HG02981 (cell line): Measurements from ENCODE around the gene SYCE3.

Source experiments
- ATAC-seq: cut with Tn5 transposase; IDR thresholded peaks from one replicate; pipeline ENCODE4 v1.9.1; 2021; ENCODE audit warnings: mild to moderate bottlenecking, moderate library complexity; ENCODE audit not compliant: unreplicated experiment

Gene SYCE3

DNA sequence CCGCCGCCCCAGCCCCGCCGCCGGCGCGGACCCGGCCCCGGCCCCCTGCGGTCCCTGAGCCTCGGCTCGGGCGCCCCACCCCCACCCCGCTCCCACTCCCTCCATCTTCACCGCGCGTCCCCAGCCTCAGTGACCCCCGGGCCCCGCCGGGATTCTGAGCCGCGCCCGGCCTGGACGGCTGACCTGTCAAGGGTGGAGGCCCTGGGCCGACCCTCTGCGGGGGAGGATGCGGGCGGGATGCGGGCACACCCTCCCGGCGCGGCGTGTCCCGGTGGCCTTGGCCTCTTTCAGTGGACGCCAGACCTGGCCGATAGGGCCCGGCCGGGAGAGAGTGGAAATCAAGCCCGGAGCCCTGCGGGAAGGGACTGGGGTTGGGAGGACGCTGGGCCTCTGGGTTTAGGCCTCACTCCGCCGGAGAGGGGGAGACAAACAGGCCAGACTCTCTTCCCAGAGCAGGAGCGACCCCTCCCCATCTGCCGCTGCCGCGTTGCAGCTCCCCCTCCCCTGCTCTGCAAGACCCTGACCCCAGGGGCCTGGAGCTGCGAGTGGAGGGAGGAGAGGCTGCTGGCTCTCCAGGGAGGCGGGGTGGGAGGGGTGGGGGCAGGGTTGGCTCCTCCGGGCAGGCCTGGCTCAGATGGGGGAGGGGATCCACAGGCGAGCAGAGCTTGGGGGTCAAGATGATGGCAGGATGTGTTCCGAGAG, 38.4 kb upstream of the SYCE3 start:
- no peak for ATAC-seq

DNA sequence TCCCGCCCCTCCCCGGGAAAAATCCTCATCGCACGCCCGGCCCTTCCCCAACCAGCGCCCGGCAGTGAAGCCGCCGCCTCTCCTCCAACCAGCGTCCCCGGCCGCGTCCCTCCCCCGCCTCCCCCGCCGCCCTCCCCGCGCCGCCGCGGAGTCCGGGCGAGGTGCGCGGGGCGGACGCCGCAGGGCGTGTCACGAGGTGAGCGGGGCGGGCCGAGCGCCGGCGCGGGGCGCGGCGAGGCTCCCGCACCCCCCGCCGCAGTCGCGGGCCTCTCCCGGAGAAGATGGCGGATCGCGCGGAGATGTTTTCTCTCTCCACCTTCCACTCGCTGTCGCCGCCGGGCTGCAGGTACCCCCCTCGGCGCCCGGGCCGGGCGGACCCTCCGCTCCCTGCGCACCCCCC, 37.8 kb upstream of the SYCE3 start, which contains the start of gene MAPK8IP2:
TSS of gene MAPK8IP2 (plus strand) at position 256 of the 400 bp plus-strand sequence. CDS start at position 282, 26 bp downstream.
- no peak for ATAC-seq

DNA sequence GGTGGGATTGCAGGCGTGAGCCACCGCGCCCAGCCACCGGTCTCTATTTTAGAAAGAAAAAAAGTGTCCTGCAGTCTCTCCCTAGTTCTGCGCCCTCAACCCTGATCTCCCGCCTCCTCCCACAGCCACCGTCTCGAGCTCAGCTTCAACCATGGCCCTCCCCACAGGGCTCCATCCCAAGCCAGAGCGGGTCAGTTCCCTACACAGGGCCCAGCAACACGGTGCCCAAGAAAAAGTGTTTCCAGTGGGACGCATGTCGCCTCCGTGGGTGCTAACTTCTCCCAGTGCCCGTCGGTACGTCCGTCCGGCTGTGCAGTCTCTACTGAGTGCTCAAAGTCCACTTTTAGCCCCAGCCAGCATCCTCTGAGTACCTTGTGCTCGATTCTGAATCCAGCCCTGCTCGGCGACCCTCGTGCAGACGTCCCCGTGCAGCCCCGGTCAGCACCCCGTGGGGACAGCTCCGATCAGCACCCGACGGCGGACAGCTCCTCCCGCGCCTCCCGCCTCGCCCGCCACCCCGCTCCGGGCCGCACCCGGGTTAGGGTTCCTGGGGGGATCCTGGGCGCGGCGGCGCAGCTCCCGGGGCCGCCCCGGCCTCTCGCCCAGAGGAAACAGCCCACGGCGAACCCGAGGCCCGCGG, 37.2 kb upstream of the SYCE3 start:
- no peak for ATAC-seq

DNA sequence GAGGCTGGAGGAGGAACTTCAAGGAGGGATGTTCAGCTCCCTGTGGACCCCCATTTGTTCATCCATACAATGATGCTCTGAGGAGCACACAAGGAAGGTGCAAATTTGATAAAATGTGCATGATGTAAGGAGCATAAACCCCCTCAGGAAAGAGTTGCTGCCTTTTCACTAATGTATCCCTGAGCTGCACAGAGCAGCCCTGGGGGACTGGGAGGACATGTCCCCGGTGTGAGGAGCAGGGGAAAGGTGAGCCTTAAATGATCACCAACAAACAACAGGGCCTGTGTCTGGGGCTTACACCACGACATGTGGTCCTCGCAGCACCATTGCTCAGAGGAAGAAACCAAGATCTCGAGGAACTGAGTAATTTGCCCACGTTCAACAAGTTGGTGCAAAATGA, 34.4 kb upstream of the SYCE3 start:
- no peak for ATAC-seq

DNA sequence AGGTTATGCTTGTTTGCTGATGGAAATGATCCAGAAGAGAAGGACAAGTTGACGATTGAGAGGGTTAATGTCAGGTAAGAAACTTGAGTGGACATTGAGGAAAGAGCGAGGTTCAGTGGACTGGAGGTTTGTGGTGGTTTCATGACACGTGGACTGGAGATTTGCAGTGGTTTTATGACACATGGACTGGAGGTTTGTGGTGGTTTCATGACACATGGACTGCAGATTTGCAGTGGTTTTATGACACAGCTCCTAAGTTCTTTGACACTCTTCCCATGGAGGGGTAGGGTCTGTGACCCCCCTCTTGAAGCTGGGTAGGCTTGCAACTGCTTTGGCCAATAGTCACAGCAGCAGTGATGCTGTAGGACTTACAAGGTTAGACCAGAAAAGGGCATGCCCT, 32.5 kb upstream of the SYCE3 start:
- no peak for ATAC-seq

DNA sequence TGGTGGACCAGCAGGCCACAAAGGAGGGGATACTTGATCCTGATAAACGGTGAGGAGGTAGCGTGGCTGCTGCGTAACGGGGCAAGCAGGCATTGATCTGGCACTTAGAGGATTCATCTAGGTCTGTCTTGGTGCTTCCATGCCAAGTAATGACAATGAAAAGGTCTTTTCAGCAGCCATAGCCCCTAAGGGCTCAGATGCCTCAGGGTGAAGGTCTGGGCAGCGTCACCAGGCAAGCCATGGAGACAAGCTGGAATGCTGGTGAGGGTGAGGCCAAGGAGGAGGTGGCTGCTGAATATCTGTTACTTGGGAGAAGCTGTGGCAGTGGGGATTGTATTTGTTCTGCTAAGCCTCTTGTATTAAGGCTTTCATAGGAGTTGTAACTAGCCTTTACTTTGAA, 24.7 kb upstream of the SYCE3 start:
- no peak for ATAC-seq

DNA sequence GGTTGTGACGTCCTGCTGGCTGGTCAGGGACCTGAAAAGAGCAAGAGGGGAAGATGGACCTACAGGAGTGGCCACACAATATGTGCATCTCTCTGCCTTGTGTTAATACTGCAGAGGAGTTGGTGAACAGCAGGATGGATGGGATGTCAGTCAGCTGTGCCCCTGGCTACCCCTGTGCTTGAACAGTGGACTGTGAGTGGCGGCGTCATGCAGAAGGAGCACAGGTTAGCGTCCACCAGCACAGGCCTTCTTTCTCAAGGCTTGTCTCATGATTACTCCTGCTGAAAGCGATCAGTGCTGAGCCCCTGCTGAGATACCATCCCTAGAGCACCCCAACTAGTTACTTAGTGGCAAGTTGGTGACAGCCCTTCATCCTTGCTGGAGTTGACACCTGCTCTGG, 23.7 kb upstream of the SYCE3 start:
- no peak for ATAC-seq

DNA sequence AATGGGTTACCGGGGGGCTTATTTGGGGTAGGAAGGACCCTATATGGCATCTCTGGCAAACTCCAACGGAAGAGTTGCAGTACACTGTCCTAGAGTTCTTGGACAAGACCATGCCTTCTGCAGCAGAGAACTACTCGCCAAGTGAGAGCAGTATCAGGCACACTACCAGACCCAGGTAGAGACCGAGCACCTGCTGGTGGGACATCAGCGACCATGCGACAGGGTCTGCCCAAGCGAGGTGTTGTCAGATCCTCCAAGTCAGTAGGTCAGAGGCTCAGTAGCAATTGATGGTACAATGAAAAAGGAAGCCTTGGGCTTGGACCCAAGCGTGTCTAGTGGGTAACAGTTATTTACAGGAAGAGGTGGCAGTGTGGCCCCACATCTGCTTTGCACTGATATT, 23.1 kb upstream of the SYCE3 start:
- no peak for ATAC-seq

DNA sequence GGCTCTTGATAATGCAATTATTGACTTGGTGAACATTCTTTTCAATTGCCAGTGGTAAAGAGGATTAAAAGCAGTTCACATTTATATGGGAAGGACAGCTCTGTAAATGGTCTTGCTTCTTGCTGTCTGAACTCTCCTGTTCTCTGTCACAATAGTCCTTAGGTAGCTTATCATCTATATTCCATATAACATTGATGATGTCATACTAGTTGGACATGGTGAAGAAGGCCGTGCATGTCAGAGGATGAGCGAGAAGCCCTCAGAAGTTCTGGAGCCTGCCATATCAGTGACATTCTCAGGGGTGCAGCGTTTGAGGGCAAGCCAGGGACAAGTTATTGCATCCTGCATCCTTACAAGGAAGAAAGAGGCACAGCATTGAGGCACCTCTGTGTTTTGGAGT, 22.5 kb upstream of the SYCE3 start:
- no peak for ATAC-seq

DNA sequence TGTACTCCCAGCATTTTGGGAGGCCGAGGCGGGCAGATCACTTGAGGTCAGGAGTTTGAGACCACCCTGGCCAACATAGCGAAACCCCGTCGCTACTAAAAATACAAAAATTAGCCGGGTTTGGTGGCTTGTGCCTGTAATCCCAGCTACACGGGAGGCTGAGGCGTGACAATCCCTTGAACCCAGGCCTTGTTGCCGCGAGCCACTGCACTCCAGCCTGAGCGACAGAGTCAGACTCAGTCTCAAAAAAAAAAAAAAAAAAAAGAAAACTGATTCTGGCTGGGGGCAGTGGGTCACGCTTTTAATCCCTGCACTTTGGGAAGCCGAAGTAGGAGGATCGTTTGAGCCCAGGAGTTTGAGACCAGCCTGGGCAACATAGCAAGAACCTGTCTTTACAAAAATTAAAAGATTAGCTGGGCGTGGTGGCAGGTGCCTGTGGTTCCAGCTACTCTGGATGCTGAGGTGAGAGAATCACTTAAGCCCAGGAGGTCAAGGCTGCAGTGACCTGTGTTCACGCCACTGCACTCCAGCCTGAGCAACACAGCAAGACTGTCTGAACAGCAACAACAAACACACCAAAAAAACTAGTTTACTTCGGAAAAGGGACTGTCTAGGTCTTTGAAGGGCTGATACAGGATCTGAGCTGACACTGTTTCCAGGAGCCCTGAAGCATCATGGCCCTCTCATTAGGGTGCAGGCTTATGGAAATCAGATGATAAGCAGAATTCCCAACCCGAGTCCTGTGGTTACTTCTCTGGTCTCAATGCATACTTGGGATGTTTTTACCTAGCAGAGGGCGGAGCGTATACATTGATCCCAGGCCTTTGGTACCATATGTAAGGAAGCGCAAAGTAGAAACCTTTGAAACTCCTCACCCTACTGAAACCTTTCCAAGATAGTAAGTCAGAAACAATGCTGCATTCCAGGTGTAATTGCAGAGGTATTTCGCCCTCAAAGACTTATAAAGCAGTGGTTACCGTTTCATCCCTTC, 21.7 kb upstream of the SYCE3 start:
- no peak for ATAC-seq

DNA sequence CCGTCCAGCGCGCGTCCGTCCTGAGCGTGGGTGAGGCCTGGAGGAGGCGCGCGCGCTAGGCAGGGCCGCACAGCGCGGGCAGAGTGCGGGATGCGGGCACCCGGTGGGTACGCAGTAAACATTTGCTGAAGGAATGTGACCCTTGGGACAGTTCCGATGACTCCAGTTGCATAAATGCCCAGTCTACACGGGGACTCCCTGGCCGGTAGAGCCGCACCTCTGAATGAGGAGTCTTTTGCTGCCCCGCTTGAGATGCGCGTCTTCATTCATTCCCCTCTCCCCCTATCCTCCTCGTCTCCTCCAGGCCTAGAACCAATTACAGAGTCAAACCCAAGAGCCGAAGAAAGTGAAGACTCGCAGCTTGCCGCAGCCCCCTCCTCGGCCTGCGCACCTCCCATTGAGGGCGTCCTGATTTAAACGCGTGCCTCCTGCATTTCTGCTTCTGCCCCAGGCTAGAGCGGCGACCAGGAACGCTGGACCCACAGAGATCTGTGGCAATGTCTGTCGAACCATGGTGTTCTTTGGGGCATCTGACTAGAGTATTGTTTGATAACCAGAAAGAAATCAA, 20.7 kb upstream of the SYCE3 start:
- ATAC-seq, result peak; percentile 19

DNA sequence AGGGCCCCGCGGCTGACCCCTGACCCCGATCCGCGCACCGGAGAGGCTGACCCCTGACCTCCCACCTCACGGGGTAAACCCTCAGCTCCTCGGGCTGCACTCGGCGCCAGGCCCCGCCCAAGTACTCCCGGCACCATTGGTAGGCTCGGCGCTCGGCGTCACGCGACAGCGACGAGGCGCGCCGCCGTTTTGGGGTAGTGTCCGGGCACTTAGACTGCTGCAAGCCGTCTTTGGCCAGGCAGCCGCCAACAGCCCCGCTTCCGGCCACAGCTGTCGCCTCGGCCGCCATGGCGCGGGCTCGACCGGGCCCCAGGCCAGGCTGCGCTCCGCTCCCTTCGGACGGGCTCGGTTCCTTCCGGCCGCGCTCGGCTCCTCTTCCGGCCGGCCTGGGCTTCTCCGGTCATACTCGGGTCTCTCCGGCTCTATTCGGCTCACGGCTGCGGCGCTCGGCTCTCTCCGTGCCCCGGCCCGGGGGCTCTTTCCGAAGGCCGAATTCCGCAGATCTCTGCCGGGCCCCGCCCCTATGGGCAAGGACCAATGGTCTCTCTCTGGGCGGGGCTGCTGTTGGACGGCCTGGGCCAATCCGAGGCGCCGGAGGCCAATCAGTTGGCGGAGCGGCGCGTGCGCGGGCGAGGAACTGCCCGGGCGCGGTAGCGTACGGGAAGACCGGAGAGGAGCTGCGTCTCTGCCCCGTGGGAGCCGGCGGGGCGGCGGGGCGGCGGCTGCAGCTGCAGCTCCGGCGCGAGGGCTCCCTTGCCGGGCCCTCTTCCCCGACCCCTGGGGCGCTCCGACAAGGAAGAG, 20.0 kb upstream of the SYCE3 start, which contains the start of gene CHKB:
TSS of gene CHKB (minus strand) at position 357 of the 801 bp plus-strand sequence. CDS start at position 289, 68 bp downstream.
- ATAC-seq, result peak; percentile 86

DNA sequence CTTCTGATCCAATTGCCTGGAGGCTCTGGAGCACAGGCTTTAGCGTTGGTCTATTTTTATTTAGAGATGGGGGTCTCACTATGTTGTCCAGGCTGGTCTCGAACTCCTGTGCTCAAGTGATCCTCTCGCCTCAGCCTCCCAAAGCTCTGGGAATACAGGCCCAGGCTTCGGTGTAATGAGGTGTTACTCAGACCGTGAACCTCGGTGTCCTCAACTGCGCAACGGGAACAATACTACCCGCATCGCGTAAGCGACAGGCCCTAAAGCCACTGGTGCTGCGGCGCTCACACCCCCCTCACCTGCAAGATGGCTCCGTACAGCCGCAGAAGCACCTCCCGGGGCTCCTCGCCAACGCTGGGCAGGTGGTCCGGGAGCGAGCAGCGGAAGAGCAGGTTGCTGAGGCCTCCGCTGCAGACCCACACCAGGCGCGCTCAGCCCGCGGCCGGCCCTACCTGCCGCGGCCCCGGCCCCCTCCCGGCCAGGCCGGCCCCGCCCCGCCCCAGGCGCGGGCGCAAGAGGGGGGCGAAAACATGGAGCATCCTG, 19.3 kb upstream of the SYCE3 start:
- no peak for ATAC-seq

DNA sequence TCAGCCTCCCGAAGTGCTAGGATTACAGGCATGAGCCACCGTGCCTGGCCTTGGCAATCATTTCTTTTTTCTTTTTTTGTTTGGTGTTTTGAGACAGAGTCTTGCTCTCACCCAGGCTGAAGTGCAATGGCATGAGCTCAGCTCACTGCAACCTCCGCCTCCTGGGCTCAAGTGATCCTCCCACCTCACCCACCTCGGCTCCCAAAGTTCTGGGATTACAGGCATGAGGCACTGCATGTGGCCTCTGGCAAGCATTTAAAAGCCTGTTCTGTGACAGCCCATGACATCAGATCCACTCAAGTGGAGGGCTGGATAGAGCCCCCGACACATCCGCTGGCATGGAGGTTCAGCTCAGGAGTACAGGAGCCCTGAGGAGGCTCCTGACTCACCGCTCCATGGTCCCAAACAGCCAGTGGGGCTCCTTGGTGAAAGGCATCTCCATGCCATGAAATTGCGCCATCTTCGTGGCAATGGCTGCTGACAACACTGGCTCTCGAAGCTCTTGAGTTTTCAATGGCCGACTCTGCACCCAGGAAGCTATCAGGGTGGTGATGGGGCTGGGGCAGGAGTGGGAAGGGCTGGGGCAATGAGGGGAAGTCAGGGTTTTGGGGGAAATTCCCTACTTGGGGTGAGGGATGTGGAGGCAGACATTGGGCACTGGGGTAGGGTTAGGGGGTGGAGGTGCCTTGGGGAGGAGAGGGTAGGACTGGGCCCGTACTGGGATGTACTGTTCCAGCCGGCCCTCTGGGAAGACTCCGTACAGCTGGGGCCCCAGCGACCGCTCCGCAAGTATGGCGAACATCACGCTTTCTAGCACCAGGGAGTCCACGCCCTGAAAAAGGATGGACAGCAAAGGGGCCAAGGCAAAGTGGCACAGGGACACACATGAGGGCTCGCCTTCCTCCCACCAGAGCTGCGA, 18.6 kb upstream of the SYCE3 start:
- ATAC-seq, result no peak

DNA sequence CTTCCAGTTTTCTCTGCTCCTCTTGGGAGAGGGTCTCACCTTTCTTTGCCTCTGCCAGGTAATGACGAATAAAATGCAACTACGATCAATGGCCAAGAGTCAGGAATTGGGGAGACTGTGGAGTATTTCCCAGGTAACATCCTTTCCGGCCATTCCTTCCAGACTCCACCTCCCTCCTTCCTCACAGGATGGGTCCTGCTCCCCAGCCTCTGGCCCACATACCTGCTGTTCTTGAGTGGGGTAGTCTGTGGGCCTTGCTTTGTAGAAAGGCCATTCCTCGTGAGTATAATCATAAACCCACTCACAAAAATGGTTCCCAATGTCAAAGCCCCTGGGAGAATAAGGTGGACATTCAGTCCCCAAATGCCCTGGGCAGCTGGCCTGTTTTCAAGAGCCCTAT, 17.0 kb upstream of the SYCE3 start:
- ATAC-seq, result no peak

DNA sequence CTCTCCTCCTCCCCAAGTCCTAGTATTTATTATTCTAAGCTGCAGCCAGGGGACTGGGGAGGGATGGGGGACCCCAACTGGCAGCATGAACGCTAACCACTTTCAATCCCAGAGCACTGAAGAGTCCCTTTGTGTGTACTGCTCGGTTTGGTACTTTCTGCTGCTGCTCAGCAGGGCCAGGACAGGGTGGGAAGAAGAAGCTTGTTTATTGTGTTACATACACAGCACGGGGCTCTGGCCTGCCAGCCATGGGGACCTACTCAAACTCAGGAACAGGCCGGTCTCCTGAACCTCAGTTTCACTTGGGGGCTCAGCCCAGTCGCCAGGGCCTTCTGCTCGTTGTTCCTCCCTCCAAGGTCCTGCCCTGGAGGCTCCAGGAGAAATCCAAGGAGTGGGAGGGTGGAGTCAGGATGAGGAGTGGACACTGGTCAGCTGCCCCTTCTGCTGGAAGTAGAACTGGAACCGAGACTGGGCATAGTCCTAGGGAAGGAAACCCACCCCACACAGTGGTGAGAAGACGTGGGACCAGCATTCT, 16.1 kb upstream of the SYCE3 start:
- ATAC-seq, result no peak

DNA sequence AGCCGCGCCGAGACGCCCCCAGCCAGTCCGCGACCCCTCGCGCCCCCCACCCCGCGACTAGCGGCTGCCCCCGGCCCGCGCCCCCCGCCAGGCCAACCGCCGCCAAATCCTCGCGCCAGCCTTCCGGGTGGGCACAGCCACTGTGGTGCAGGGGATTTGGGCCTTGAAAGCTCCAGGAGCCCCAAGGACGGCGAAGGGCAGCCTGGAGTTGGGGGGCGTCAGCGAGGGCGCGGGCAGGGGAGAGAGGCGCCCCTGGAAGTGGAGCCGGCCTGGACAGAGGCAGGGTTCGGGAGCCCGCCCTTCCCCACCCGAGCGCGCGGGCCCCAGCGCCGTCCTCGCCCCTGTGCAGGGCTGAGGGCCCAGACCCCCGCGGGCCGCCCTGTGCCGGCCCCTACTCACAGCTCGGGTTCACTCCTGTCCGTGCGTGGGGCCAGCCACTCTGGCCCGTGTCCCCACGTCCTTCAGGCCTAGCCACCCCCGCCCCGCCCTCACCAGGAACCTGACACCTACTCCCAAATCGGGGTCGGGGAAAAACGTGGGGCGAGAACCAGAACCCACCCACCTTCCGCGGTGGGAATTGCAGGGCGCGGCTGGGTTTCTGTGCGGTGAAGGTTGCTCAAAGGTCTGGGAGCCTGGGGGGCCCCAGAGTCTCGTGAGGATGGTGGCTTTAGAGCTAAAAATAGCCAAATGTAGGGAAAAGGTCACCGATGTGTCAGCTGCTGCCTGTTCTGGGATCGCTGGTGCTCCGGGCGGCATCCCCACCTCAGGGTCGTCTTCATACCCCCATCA, 15.5 kb upstream of the SYCE3 start, which contains the start of gene CPT1B:
TSS of gene CPT1B (minus strand) at position 441 of the 789 bp plus-strand sequence. CDS start 512 bp downstream, outside the sequence.
- no peak for ATAC-seq

DNA sequence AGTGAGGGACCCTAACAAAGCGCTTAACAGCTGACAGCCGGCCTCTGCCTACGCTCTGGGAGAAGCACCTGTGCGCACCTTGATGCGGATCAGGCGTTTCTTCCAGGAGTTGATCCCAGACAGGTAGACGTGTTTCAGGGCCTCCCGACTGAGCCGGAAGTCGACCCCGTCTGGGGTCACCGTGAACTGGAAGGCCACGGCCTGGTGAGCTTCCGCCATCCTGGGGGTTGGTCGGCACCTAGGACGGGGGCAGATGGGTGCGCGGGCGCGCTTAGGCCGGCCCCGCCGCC, 14.9 kb upstream of the SYCE3 start:
- ATAC-seq, result no peak
